Sigmoid colon (tissue), 4 donors: ENCODE data around the gene MRPL14.

Experiments used
- CTCF ChIP-seq, 4 experiments: fragments of 450-650 bp in 3 of 4; fragments of 200-600 bp in 1 of 4; IDR thresholded peaks; one replicate each; pipeline ENCODE4 v1.5.1; 2016 to 2019; ENCODE audit warnings: antibody characterized with exemption in 4 of 4, mild to moderate bottlenecking in 3 of 4, moderate library complexity in 2 of 4
- EP300 ChIP-seq, 4 donors: sonication (generic); formaldehyde crosslinking; IDR thresholded peaks; one replicate each; pipeline ENCODE4 v1.6.1; 2017; ENCODE audit warnings: antibody characterized with exemption in 4 of 4
- POLR2A ChIP-seq, 2 donors: fragments of 450-650 bp; IDR thresholded peaks; one replicate each; pipeline ENCODE4 v1.6.1; 2016; ENCODE audit warnings: antibody characterized with exemption in 2 of 2, mild to moderate bottlenecking in 2 of 2, moderate library complexity in 2 of 2
- POLR2AphosphoS5 ChIP-seq, 4 donors: sonication (generic); formaldehyde crosslinking; IDR thresholded peaks; one replicate each; pipeline ENCODE4 v1.6.1; 2017; ENCODE audit warnings: antibody characterized with exemption in 4 of 4

- TF ChIP-seq CTCF (IDR thresholded peaks at IDR 0.05) (no peak), POLR2AphosphoS5 (IDR thresholded peaks at IDR 0.05) (no peak), POLR2A (IDR thresholded peaks at IDR 0.05) (no peak), EP300 (IDR thresholded peaks at IDR 0.05) (no peak)
Observed at GRCh38 chr6:44066394-44067172, 60.7 kb downstream of the MRPL14 start.
